K562 (cell line): Measurements from ENCODE around the gene RCSD1. TPM values are rescaled to one million over a fixed set of nuclear protein-coding genes. Genes with fewer than 3 reads are reported as not detected.

Experiments
- BRD9 ChIP-seq: fragments of 450-650 bp; IDR thresholded peaks from 2 replicates; pipeline ENCODE4 v1.6.1; 2018; ENCODE audit warnings: low read depth; ENCODE audit not compliant: partially characterized antibody
- ELF4 ChIP-seq: fragments of 450-650 bp; formaldehyde crosslinking; IDR thresholded peaks from 2 replicates; pipeline ENCODE4 v1.4.0; 2022; ENCODE audit warnings: missing genetic modification characterization
- EP300 ChIP-seq: IDR thresholded peaks from 2 replicates; pipeline ENCODE4 v1.6.1; 2012; ENCODE audit warnings: low read length, improper control_type of control experiment
- ESRRB ChIP-seq: fragments of 250-450 bp; sonication (Bioruptor Pico); IDR thresholded peaks from 2 replicates; pipeline ENCODE4 v1.5.0; 2020; ENCODE audit warnings: mild to moderate bottlenecking, moderate library complexity, borderline replicate concordance
- FIP1L1 ChIP-seq: fragments of 200-400 bp; formaldehyde crosslinking; IDR thresholded peaks from 2 replicates; pipeline ENCODE4 v1.6.1; 2018; ENCODE audit warnings: mild to moderate bottlenecking, low read depth, low read length; ENCODE audit not compliant: poor library complexity, severe bottlenecking
- MAFG ChIP-seq: fragments of 450-650 bp; conservative IDR thresholded peaks from 2 replicates; pipeline ENCODE4 v1.6.1; 2016; ENCODE audit warnings: missing genetic modification characterization, missing compliant biosample characterization
- MNT ChIP-seq, 2 experiments: fragments of 450-650 bp; conservative IDR thresholded peaks; 2 replicates each; pipeline ENCODE4 v1.6.1; 2017; ENCODE audit warnings: mild to moderate bottlenecking in 2 of 2, moderate library complexity in 2 of 2
- NFRKB ChIP-seq: fragments of 450-650 bp; IDR thresholded peaks from 2 replicates; pipeline ENCODE4 v1.6.1; 2016; ENCODE audit warnings: low read depth
- NR1H2 ChIP-seq: sonication (generic); formaldehyde crosslinking; IDR thresholded peaks from 2 replicates; pipeline ENCODE4 v1.4.0; 2020; ENCODE audit warnings: mild to moderate bottlenecking, missing genetic modification reagents
- NRF1 ChIP-seq, 2 experiments: fragments of 450-650 bp; IDR thresholded peaks in 1 of 2; conservative IDR thresholded peaks in 1 of 2; 2 replicates each; pipeline ENCODE4 v1.6.1; 2014; ENCODE audit warnings: mild to moderate bottlenecking in 2 of 2
- POLR2H ChIP-seq: IDR thresholded peaks from 2 replicates; pipeline ENCODE4 v1.6.1; 2016; ENCODE audit warnings: missing genetic modification characterization, low read depth, mild to moderate bottlenecking, control low read depth, missing compliant biosample characterization, moderate library complexity
- PTRF ChIP-seq: fragments of 450-650 bp; IDR thresholded peaks from 2 replicates; pipeline ENCODE4 v1.6.1; 2016; ENCODE audit warnings: mild to moderate bottlenecking, missing genetic modification characterization, missing compliant biosample characterization
- RBFOX2 ChIP-seq: fragments of 200-400 bp; formaldehyde crosslinking; IDR thresholded peaks from 2 replicates; pipeline ENCODE4 v1.6.1; 2017; ENCODE audit warnings: low read depth, mild to moderate bottlenecking, low read length, moderate library complexity
- RFX1 ChIP-seq: fragments of 450-650 bp; IDR thresholded peaks from 2 replicates; pipeline ENCODE4 v1.6.1; 2016; ENCODE audit warnings: mild to moderate bottlenecking, moderate library complexity
- SIN3B ChIP-seq: fragments of 450-650 bp; IDR thresholded peaks from 2 replicates; pipeline ENCODE4 v1.6.1; 2017; ENCODE audit warnings: low read depth, mild to moderate bottlenecking, moderate library complexity
- TBP ChIP-seq: optimal IDR thresholded peaks from 2 replicates; pipeline ENCODE3; 2011; ENCODE audit warnings: low read depth, low read length, improper control_type of control experiment
- ZBTB1 ChIP-seq: sonication (generic); formaldehyde crosslinking; IDR thresholded peaks from 2 replicates; pipeline ENCODE4 v1.8.1; 2023; ENCODE audit warnings: missing genetic modification reagents, low read depth, mild to moderate bottlenecking, borderline replicate concordance
- ZNF551 ChIP-seq: fragments of 250-450 bp; sonication (Bioruptor Pico); IDR thresholded peaks from 2 replicates; pipeline ENCODE4 v1.5.0; 2021; ENCODE audit warnings: mild to moderate bottlenecking, moderate library complexity
- ZNF766 ChIP-seq: fragments of 200-800 bp; sonication (Bioruptor generic); conservative IDR thresholded peaks from 2 replicates; pipeline ENCODE4 v1.6.1; 2016; ENCODE audit warnings: missing genetic modification characterization, missing compliant biosample characterization
- polyA plus RNA-seq, 8 experiments: library from polyadenylated mRNA; depleted of rRNA in 4 of 8; stranded (reverse) in 5 of 8; unstranded in 3 of 8; fragments of >200 nt; fragmentation: Nextera tagmentation in 2 of 8; fragmentation: Illumina TruSeq in 1 of 8; extraction: Ambion mirVana in 2 of 8; extraction: Trizol in 1 of 8; gene quantifications; 2 replicates each; pipeline versions ENCODE4 v1.2.1 to v1.2.3, GENCODE V29; 2011 to 2014; ENCODE audit warnings: inconsistent platforms in 1 of 8, missing spikeins in 1 of 8
- total RNA-seq, 7 experiments: library from RNA; depleted of rRNA in 6 of 7; stranded (reverse); fragments of >200 nt in 6 of 7; fragmentation: Illumina TruSeq in 2 of 7; extraction: Trizol in 2 of 7; gene quantifications; 2 replicates each; pipeline versions ENCODE4 v1.2.1 to v1.2.3, GENCODE V29; 2011 to 2021; ENCODE audit warnings: low replicate concordance in 1 of 7
- TF ChIP-seq, protein P1 (sequence below): fragments of 250-450 bp; sonication (Bioruptor Pico); IDR thresholded peaks from 2 replicates; pipeline ENCODE4 v1.4.0; 2020; ENCODE audit warnings: mild to moderate bottlenecking
- TF ChIP-seq, protein P2 (sequence below): fragments of 250-450 bp; sonication (Bioruptor Pico); IDR thresholded peaks from 2 replicates; pipeline ENCODE4 v1.5.1; 2021; ENCODE audit warnings: mild to moderate bottlenecking
- TF ChIP-seq, protein P3 (sequence below): fragments of 450-650 bp; formaldehyde crosslinking; conservative IDR thresholded peaks from 2 replicates; pipeline ENCODE4 v1.4.0; 2022; ENCODE audit warnings: mild to moderate bottlenecking, missing genetic modification characterization

Gene RCSD1
- total and polyA plus RNA-seq, 9 of the 15 experiments (the other 6 are each of a cell fraction or from before 2014, with no cell fraction given) = 7.8 to 69.8 (median 45.3) TPM

DNA sequence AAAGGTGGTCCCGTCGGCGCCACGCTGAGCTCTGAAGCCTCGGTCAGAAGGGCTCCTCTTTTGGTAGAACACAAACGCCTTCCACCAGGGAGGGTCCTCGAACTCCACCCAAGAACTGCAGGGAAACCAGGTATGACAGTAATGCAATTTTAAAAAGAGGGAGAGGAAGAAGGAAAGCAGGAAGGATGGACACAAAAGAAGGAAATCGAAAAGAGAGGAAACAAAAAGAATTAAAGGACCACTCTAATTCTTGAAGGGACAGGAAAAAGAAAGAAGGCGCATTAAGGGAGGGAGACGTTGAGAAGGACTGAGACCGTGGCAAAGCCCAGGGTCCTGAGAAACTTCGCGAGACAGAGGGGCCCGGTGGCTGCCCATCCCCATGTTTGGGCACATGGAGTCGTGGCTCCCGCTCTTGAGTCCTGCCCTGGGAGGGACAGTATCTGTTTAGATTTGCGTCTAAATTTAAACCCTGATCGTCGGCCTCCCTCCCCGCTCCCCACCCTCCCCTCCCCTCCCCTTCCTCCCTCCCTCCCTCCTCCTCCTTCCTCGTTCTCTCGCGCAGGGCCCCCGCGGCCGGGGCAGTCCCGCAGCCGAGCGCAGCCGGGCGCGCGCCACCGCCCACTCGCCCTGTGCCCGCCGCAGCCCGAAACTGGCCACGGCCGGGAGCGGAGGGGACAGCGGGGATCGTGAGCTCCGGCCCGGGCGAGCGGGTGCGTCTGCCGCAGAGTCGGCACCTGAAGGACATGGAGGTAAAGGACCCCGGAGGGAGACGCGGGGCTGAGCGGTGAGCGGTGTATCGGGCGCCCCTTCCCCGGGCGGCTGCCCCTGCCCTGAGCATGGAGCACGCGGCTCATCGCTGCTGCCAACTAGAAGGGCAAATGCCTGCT lies at the start of gene RCSD1 (continued):
- TF ChIP-seq TBP = peak; percentile 63
- 0 out of 2 replicates have a peak, but pooled peaks have one; percentile 24 for TF ChIP-seq ELF4
- TF ChIP-seq, protein P1, sequence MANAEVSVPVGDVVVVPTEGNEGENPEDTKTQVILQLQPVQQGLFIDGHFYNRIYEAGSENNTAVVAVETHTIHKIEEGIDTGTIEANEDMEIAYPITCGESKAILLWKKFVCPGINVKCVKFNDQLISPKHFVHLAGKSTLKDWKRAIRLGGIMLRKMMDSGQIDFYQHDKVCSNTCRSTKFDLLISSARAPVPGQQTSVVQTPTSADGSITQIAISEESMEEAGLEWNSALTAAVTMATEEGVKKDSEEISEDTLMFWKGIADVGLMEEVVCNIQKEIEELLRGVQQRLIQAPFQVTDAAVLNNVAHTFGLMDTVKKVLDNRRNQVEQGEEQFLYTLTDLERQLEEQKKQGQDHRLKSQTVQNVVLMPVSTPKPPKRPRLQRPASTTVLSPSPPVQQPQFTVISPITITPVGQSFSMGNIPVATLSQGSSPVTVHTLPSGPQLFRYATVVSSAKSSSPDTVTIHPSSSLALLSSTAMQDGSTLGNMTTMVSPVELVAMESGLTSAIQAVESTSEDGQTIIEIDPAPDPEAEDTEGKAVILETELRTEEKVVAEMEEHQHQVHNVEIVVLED (CRISPR knock-in tag) = no peak
- no peak for TF ChIP-seq PTRF (tag)
- TF ChIP-seq RBFOX2 = peak; percentile 90
- TF ChIP-seq, protein P2, sequence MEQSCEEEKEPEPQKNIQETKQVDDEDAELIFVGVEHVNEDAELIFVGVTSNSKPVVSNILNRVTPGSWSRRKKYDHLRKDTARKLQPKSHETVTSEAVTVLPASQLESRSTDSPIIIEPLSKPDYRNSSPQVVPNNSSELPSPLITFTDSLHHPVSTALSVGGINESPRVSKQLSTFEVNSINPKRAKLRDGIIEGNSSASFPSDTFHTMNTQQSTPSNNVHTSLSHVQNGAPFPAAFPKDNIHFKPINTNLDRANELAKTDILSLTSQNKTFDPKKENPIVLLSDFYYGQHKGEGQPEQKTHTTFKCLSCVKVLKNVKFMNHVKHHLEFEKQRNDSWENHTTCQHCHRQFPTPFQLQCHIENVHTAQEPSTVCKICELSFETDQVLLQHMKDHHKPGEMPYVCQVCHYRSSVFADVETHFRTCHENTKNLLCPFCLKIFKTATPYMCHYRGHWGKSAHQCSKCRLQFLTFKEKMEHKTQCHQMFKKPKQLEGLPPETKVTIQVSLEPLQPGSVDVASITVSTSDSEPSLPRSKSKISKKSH (CRISPR knock-in tag) = no peak
- no peak for TF ChIP-seq ZNF551 (CRISPR knock-in tag)
- TF ChIP-seq SIN3B = peak; percentile 60; the same call in 1 of the 2 replicates
- peak in 1 of 2 experiments; percentile 42; a peak in 2 of 4 replicates for TF ChIP-seq NRF1 (conservative IDR thresholded peaks at IDR 0.05 in 1 of 2, IDR thresholded peaks at IDR 0.05 in 1 of 2)
- no peak for TF ChIP-seq MAFG (tag)
- no peak for TF ChIP-seq MNT (conservative IDR thresholded peaks at IDR 0.05)
- TF ChIP-seq ZBTB1 (CRISPR knock-in tag) = no peak
- TF ChIP-seq, protein P3, sequence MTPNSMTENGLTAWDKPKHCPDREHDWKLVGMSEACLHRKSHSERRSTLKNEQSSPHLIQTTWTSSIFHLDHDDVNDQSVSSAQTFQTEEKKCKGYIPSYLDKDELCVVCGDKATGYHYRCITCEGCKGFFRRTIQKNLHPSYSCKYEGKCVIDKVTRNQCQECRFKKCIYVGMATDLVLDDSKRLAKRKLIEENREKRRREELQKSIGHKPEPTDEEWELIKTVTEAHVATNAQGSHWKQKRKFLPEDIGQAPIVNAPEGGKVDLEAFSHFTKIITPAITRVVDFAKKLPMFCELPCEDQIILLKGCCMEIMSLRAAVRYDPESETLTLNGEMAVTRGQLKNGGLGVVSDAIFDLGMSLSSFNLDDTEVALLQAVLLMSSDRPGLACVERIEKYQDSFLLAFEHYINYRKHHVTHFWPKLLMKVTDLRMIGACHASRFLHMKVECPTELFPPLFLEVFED (CRISPR knock-in tag) = no peak
- TF ChIP-seq FIP1L1 = peak; percentile 83
- peak; percentile 78 for TF ChIP-seq POLR2H
- no peak for TF ChIP-seq ESRRB (CRISPR knock-in tag)
- TF ChIP-seq EP300 = peak; percentile 59
- peak; percentile 94 for TF ChIP-seq BRD9
- peak; percentile 97 for TF ChIP-seq NFRKB
- TF ChIP-seq ZNF766 (CRISPR knock-in tag) = 0 out of 2 replicates have a peak, but pooled peaks have one; percentile 13
- TF ChIP-seq NR1H2 = peak; percentile 22; the same call in 1 of the 2 replicates
- no peak for TF ChIP-seq RFX1
